Stimulated activated CD4-positive, alpha-beta T cell treated with anti-CD3 and anti-CD28 coated beads, TNF-alpha, amount 100 ng/mL, for 24 hours (primary cell): ENCODE results near the gene ATP6V1A.

Source experiments
- DNase-seq, 3 experiments: peaks; one replicate each; pipeline ENCODE4 v3.0.0-alpha.2; 2020; ENCODE audit warnings: low read depth in 3 of 3

Gene ATP6V1A

DNA sequence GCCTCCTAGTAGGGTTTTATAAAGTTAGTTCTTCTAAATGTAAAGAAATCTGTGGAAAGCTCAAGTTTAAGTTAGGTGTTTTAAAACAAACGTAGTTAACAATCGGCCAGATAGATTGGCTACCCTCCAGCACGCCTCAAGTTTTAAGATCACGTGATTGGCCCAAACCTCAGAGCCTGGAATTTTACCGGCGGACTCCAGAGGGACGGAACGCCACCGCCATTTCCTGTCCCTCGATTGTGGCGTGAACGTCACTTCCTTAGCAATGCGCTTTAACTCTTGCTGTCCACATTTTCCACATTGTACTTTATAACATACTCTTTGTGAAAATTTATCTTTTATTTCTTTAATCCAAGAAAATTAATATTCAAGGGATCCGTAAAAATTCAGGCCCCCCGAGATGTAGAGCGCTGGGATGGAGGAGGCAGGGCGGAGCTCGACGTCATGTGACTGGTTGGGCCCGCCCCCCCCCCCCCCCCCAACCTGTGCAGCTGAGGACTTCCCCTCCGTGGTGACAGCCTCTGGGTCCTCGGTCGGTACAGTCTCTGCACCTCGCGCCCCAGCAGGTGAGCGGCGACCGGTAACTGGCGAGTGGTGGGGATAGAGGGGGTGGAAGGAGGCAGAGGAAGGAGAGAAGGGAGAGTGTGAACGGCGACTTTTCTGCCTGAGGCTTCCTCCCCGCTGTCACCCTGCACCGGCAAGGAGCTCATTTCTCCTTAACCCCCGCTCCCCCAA, at the start of gene ATP6V1A:
TSS of gene ATP6V1A (plus strand) at position 488 of the 735 bp plus-strand sequence. CDS start 31,719 bp downstream, outside the sequence.
- peak; percentile 65 to 81 (median 73) for DNase-seq

DNA sequence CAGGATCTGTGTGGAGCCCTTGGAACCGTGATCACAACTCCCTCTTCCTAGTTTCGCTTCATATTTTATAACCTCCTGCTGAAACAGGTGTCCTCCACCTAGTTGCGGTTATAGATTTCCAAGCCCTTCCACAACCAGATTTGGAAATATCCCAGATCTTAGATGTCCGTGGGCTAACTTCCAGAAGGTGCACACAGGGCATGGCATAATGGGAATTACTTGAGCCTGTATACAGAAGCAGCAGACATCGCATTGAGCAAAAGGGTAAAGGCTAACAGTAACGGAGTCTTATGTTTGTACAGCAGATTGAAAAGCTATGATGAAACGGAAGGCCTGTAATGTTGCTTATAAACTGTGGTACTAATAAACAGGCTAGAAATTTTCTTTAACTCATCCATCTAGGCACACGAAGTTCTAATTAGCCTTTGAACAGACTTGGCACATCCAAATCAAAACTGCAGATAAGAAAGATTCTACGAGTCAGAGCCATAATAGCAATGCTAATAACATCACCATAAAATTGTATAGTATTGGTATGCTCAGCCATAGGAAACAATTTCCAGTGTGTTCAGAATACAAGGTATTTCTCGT, 49.2 kb upstream of the ATP6V1A start:
- no peak for DNase-seq

DNA sequence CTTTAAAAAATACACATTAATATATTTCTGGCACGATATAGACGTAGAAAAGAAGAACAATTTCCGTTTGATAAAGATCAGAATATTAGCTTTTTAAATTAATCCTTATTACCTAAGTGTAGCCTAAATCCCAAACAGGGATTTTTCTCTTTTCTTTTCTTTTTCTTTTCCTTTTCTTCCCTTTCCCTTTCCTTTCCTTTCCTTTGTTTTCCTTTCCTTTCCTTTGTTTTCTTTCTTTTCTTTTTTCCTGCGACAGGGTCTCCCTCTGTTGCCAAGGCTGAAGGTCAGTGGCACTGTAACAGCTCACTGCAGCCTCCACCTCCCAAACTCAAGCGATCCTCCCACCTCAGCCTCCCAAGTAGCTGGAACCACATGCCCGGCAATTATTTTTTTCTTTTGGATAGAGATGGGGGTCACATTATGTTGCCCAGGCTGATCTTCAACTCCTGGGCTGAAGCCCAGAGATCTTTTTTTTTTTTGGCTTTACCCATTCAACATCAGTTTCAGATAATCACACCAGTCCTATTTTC, 48.6 kb upstream of the ATP6V1A start:
- DNase-seq: no peak

DNA sequence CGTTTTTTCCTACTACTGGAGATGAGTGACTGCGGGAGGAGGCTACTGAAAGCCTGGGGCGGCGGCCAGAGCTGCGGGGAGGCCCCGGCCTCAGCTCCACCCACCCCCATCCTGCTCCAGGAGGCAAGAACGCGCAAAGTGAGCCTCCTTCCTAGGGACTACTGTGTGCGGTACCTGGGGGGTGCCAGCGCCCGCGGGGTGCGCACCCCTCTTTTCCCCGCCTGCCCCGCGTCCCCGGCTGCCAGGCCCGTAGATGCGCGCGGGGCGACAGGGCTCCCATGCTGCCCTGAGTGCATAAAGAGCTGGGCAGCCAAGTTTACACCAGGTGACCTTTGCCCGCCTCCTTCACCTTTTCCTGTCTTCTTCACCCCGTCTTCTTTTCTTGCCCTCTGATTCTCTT, 47.9 kb upstream of the ATP6V1A start:
- peak in 1 of 3 experiments; percentile 16 for DNase-seq

DNA sequence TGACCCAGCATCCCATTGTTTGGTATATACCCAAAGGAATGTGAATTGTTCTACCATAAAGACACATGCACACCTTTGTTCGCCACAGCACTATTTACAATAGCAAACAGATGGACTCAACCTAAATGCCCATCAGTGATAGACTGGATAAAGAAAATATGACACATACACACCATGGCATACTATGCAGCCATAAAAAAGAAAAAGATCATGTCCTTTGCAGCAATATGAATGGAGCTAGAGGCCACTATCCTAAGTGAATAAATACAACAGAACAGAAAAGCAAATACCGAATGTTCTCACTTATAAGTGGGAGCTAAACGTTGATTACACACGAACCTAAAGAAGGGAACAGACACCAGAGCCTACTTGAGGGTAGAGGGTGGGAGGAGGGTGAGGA, 39.0 kb upstream of the ATP6V1A start:
- no peak for DNase-seq

DNA sequence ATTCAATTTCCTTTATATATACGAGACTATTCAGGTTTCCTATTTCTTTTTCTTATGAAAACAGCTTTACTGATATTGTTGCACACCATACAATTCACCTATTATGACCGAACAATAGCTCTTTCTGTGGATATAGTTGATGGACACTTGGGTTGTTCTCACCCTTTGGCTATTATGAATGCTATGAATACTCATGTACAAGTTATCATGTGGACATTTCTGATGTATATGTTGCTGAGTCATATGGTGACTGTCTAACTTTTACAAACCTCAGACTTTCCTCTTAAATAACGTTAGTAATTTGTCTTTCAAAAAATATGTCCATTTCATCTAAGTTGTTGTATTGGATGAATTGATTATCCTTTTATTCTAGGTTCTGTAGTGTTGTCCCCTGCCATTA, 34.7 kb upstream of the ATP6V1A start:
- DNase-seq: no peak

DNA sequence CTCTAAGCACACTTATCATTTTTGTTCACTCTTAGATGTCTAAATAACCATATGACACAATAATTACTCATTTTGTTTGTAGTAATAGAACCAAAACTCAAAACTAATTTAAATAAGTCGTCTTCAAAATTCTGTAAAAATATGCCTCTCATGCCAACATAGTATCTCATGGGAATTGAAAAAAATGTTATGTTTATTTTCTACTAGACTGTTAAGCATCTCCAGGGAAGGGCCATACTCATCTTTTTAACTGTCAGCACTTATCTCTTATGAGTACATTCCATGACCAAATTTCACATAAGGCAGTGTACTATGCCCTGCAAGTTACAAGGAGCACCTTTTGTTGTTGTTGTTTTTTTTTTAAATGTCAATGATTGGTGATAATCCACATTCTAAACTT, 32.1 kb upstream of the ATP6V1A start:
- DNase-seq: no peak

DNA sequence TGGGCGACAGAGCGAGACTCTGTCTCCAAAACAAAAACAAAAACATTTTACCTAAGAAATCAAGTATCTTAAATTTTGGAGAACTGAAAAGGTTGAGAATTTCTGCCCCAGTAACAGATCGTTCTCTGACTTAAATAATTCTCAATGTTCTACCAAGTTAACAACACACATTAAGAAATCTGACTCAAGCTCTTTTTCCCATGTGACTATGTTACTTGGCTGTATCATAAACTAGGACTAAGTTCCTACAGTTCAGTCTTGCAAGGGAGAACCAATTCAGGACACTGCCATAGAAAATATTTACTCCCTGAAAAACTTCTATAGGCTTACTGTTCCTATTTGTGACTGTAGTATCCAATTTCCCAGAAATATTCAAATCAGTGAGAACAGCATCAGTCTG, 29.5 kb upstream of the ATP6V1A start:
- DNase-seq: no peak

DNA sequence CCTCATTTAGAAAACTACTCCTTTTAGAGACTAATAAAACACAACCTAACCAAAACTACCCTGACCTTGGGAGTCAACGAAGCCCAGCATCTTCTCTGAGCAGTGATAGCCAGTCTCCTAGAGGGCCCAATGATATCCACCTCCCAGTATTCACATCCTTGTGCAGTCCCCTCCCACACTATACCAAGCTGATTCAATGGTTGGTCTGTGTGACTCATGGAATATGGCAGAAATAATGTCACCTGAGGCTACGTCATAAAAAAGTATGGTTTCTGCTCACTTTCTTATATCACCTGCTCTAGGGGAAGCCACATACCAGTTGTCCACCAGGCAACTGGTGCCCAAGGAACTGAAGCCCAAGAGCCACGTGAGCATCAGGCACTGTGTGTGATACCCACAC, 29.0 kb upstream of the ATP6V1A start:
- DNase-seq: no peak

DNA sequence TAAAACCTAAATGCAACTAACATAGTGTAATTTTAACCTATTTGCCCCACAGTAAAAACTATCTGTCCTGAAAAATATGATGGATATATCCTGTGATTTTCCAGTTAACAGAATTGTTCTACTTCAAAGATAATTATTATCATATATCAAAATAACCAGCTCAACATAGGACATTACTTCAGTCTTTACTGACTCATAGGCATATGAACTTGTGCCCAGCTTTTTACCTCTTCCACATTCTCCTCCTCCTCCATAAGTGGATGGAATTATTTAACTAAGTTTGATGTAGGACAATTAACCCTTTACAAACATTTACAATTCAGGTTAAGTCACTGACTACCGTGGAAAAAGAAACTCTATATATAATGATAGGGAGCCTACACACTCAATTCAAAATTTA, 27.5 kb upstream of the ATP6V1A start:
- DNase-seq: no peak

DNA sequence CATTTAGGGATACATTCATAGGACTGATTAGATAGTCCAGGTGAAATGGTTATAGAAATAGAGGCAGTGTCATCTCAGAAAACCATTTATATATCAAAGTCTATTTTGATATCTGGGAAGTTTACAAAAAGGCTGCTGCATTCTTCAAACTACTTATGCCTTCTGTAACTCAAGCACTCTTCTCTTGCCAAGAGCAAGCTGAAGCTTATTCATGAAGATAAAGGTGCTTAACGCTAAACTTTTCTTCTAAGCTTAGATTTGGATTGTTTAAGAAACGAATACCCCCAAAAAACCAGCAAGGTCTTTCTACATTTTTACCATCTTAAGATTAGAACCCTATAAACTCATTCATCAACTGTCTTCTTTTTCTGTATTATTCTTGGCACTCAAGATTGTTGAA, 27.1 kb upstream of the ATP6V1A start:
- DNase-seq: no peak

DNA sequence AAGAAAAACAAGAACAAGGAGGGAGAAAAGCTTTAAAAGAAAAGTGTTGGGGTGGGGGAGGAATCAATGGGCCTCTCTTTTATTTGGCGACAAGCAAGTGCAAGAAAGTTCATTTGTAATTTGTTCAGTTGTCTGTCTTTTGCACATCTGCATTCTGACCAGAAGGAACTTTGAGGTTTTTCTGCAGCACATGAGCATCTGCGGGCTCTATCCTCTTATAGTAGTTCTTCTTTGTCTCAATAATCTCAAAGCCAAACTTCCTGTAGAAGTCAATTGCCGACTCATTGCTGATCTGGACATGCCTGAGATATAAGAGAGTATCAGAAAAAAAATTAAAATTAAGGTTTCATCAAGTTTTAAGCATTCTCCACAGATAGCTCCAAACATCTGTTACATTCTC, 25.2 kb upstream of the ATP6V1A start:
- DNase-seq: no peak

DNA sequence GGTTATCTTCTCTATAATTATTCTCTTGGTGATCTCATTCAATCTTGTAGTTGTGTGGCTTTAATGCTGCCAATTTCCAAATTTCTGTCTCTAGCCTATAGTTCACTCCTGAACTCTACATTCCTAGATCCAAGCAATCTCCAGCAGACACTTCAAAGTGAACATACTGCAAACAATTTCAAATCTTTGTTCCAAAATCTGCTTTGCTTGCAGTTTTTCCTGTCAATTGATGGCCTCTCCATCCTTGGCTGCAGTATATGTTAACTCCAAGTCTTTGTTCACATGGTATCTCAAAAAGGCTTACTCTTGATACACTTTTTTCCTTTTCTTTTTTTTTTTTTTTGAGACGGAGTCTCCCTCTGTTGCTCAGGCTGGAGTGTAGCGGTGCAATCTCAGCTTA, 18.2 kb upstream of the ATP6V1A start:
- DNase-seq: no peak

DNA sequence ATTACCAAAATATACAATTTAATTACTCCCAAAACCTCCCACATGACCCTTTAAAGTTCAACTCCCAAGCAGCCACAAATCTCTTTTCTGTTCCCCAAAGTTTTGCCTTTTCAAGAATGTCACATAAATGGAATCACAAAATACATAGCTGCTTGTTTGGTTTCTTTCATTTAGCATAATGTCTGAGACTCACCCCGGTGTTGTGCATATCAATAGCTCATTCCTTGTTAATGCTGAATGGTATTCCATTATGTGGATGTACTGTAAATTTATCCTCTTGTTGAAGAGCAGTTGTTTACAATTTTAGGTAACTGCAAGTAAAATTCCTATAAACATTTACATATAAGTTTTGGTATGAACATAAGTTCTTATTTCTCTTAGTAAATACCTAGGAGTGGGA, 16.3 kb upstream of the ATP6V1A start:
- no peak for DNase-seq

DNA sequence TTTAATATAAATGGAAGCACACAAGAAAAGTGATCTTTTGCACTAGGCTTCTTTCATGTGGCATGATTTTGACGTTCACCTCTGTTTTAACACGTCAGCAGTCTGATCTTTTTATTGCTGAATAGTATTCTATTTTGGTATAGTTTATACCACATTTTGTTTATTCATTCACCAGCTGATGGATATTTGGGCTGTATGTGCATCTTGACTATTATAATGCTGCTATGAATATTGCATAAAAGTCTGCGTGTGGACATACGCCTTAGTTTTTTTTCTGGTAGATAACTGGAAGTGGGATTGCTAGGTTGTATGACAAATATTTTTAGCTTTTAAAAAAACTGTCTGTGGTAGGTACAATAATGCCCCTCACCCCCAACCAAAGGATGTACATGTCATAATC, 15.1 kb upstream of the ATP6V1A start:
- DNase-seq: no peak

DNA sequence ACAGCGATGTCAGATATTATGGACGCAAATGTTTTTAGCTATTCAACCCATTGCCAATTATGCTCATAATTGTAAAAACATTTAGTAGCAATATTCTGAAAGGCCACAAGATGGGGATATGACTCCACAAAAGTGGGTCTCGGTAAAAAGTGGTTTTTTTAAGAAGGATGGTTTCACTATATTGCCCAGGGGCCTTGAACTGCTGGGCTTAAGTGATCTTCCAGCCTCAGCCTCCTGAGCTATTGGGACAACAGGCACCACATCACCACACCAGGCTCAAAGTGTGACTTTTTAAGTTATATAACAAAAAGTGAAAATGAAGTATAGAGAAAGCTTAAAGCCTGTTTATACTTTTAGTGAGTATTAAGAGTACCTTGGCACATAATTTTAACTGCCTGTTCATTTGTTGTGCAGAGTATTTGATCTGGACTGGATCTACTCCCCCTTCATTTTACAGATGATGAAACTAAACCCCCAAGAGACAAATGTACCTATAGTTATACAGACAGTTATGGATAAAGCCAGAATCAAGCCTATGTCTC, 10.2 kb upstream of the ATP6V1A start:
- DNase-seq: no peak

DNA sequence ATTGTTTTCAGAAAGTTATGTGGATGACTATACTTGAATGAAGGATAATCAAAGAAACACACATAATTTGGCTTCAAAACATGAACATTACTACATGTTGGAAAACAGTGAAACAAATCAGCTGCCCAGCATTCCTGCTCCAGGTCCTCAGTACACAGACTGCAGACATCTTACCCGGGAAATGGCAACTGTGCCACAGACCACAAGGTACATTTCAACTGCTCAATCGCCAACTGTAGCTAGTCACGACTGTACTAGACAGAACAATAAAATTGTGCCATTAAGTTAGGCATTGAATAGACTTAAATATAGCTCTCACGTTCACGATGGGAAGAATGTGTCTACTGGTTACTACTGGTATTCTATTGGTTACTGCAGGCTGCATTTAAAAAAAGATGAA, 5.7 kb upstream of the ATP6V1A start:
- DNase-seq: no peak

DNA sequence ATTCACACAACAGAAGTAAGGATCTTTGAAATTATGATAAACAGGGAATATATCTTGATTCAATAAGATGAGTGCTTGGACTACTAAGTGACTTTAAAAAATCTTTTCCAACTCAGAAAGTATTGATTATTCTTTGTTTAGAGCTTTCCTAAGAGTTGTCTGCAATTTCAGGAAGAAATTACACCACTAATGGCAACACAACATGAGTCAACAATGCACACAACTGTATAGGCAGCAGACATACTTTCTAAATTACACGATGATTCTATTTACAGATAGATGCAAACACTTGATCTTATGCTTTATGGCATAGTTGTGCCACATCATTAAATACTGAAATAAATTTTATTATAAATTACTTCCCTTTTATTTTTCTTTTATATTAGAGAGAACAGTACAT, 5.2 kb upstream of the ATP6V1A start:
- DNase-seq: no peak

DNA sequence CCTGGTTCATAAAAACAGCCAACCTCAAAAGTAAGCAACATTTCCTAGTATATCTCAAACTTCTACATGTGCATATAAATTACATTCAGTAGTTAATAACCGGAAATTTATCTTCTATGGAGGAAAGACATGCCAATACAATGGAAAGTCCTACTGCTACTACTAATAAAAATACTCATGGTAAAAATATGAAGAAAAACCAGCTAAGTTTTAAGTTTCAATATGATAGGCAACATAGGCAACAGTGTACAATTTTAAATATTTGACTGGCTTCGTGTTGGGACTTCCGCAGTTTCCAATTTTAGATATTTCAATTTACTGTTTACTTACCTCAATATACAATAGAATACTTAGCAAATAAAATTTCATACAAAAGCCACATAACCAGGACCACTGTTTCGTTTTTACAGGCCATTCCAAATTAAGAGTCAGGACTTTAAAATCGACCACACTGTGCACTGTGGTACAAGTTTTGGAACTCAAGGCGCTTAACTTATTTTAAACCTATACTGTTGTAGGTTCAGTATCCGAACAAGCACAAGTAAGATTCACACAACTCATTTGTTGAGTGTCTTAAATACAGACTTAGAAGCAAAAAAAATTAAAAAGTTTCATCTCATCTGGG, 3.7 kb upstream of the ATP6V1A start:
- no peak for DNase-seq

DNA sequence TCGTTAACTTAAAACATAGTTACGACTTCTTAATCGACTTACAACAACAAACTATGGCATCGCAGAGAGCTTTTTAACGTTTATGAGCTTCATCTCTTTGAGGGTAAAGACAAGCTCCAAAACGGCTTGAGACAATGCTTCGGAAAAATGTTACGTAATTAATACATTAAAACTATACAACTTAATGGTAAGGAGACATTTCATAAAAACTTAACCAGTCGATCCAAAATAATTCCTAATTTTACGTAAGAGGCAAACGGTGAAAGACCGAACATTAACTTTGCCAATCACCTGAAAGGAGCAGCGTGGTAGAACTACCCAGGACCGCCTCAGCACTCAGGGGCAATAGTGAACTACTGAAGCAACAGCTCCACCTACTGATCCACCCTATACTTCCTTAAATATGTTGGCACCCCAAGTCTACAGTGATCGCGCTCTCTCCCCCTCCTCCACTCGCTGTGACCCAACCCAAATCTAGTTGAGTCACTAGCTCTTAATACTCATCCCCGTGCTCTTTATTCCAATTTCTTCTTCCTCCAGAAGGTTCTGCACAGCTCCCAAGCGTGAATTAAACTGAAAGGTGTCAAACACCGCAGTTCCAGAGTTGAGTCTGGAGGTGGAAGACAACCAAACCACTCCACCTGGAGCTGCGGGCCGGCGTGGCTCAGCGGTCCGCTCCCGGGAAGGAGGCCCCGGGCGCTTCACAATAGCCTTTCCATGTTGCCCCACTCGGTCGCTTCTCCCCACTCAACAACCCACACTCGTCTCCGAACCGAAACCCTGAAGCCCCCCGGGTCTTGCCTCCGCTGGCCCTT, 1.7 kb upstream of the ATP6V1A start:
- peak; percentile 51 to 72 (median 70) for DNase-seq

DNA sequence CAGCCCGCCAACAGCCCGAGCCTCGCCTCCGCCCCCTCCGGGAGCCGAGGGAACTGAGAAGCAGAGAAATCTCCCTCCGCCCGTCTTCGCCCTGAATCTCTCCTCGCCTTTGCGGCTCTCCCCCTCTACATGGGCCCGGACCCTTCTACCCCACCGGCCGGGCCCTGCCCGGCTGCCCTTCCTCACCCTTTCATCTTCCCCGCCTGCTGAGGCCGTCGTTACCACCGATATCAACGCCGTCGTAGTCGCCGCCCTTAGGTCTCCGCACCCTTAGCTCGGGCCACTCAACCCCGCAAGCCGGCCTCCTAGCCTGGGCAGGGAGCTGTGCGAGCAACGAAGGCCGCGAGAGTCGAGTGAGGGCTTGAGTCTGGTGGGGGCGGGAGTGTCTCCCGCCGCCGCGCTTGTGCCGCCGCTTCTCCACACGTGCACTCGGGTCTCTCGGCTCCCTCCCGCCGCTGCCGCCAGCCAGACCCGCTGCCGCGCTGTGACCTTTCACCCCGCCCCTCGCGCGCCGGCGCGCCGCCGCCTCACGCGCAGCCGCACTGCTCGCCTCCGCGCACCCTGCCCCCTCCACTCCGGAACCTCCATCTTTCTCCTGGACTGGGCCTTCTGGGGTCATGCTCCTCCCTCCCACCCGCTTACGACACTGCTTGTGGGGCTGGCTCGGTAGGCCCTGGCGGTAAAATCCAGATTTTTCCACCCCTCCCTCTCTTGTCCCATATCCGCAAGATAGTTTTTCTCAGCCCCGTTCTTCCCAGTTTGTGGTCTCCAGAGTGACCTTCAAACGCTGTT, 883 bp upstream of the ATP6V1A start, which contains the start of gene NAA50:
TSS of gene NAA50 (minus strand) at position 494 of the 792 bp plus-strand sequence. CDS start at position 194, 300 bp downstream.
- DNase-seq: peak; percentile 87 to 93 (median 90)
